DND-41 (cell line): ENCODE measurements around the gene UBL7.
A peak's percentile ranks its signal among the peaks of the same experiment; 100 is the strongest.

ENCODE experiments used
- ATAC-seq: fragments of 200-7000 bp; cut with Tn5 transposase; 3 replicates; pipeline ENCODE4 v1.9.1; 2021; ENCODE audit warnings: low read depth; ENCODE audit not compliant: insufficient read depth
- DNase-seq: peaks from one replicate; pipeline ENCODE4 v3.0.0-alpha.2; 2020
- H2AFZ ChIP-seq: 2 replicates; pipeline ENCODE4 v1.6.0; 2012; ENCODE audit warnings: low read depth, low read length
- H3K27ac ChIP-seq: 2 replicates; pipeline ENCODE4 v1.5.1; 2012; ENCODE audit warnings: low read length, inconsistent platforms
- H3K27me3 ChIP-seq: fragments of 200-600 bp; sonication (generic); 2 replicates; pipeline ENCODE4 v1.6.0; 2012; ENCODE audit warnings: low read length, mild to moderate bottlenecking, inconsistent platforms; ENCODE audit not compliant: insufficient read depth, poor library complexity
- H3K36me3 ChIP-seq: 2 replicates; pipeline ENCODE4 v1.5.1; 2012; ENCODE audit warnings: low read length, inconsistent platforms; ENCODE audit not compliant: insufficient read depth
- H3K4me1 ChIP-seq: 2 replicates; pipeline ENCODE4 v1.5.1; 2012; ENCODE audit warnings: mild to moderate bottlenecking, low read length; ENCODE audit not compliant: insufficient read depth
- H3K4me2 ChIP-seq: 2 replicates; pipeline ENCODE4 v1.6.0; 2012; ENCODE audit warnings: mild to moderate bottlenecking, moderate library complexity, low read length, inconsistent platforms; ENCODE audit not compliant: insufficient read depth
- H3K4me3 ChIP-seq, 2 experiments: fragments of 200-600 bp in 1 of 2; shearing (Covaris generic) in 1 of 2; 2 replicates each; pipeline ENCODE4 v1.5.1; 2012 to 2016; ENCODE audit warnings: inconsistent platforms in 2 of 2, low read length in 2 of 2, mild to moderate bottlenecking in 2 of 2, low read depth in 1 of 2, moderate library complexity in 1 of 2
- H3K79me2 ChIP-seq: 2 replicates; pipeline ENCODE4 v1.6.0; 2012; ENCODE audit warnings: low read length, inconsistent platforms; ENCODE audit not compliant: insufficient read depth
- H3K9ac ChIP-seq: 2 replicates; pipeline ENCODE4 v1.6.0; 2012; ENCODE audit warnings: low read depth, mild to moderate bottlenecking, inconsistent platforms, low read length, moderate library complexity
- H3K9me3 ChIP-seq: 2 replicates; pipeline ENCODE4 v1.5.1; 2012; ENCODE audit warnings: low read length, moderate library complexity, mild to moderate bottlenecking, inconsistent platforms; ENCODE audit not compliant: insufficient read depth, severe bottlenecking
- H4K20me1 ChIP-seq: 2 replicates; pipeline ENCODE4 v1.6.0; 2012; ENCODE audit warnings: low read length; ENCODE audit not compliant: insufficient read depth
- CTCF ChIP-seq: IDR thresholded peaks from 2 replicates; pipeline ENCODE4 v1.5.1; 2012; ENCODE audit warnings: borderline replicate concordance, low read length, moderate library complexity, mild to moderate bottlenecking; ENCODE audit not compliant: poor library complexity, severe bottlenecking; ENCODE audit errors: extremely low read depth
- EZH2 ChIP-seq: IDR thresholded peaks from 3 replicates; pipeline ENCODE4 v1.6.1; 2012; ENCODE audit warnings: borderline replicate concordance, low read depth, mild to moderate bottlenecking, moderate library complexity, low read length, inconsistent platforms; ENCODE audit not compliant: severe bottlenecking

UBL7 gene

GRCh38 chr15:74399100-74399499, 61.9 kb downstream of the UBL7 start:
- H3K27ac ChIP-seq, result peak overlapping the region; percentile 99; the same call in 1 of the 2 replicates
- peaks cover 77% of the 10 kb centered on the region for H3K4me1 ChIP-seq
- no peaks in the 10 kb centered on the region for H3K36me3 ChIP-seq
- no peaks in the 10 kb centered on the region for H3K9me3 ChIP-seq
- no peaks in the 10 kb centered on the region for H3K27me3 ChIP-seq
- peak overlapping the region; percentile 57; the same call in 1 of the 2 replicates for H3K9ac ChIP-seq
- no peak overlapping the region for H3K4me2 ChIP-seq
- no peak overlapping the region for H2AFZ ChIP-seq
- no peak for ATAC-seq
- DNase-seq, result no peak
- H4K20me1 ChIP-seq, result no peaks in the 10 kb centered on the region
- H3K79me2 ChIP-seq, result no peaks in the 10 kb centered on the region
- H3K4me3 ChIP-seq, result no peak overlapping the region
- no peak for TF ChIP-seq EZH2
- no peak for TF ChIP-seq CTCF

- no peaks in the 10 kb centered on the region for H3K36me3 ChIP-seq
- no peak overlapping the region for H2AFZ ChIP-seq
- peaks cover 68% of the 10 kb centered on the region for H3K4me1 ChIP-seq
- DNase-seq (peak; percentile 55), ATAC-seq (no peak)
- peak overlapping the region; percentile 99 for H3K27ac ChIP-seq
- no peaks in the 10 kb centered on the region for H3K27me3 ChIP-seq
- no peak overlapping the region for H3K4me3 ChIP-seq
- H3K9ac ChIP-seq, result no peak overlapping the region
- TF ChIP-seq CTCF (no peak), EZH2 (no peak)
- H3K79me2 ChIP-seq, result no peaks in the 10 kb centered on the region
- H3K9me3 ChIP-seq, result no peaks in the 10 kb centered on the region
- no peaks in the 10 kb centered on the region for H4K20me1 ChIP-seq
- no peak overlapping the region for H3K4me2 ChIP-seq
Measured at GRCh38 chr15:74398183-74398582, 62.8 kb downstream of the UBL7 start.

GRCh38 chr15:74397239-74398068, 63.5 kb downstream of the UBL7 start:
- H3K4me2 ChIP-seq, result no peak overlapping the region
- H3K27me3 ChIP-seq, result no peaks in the 10 kb centered on the region
- H3K4me3 ChIP-seq, result no peak overlapping the region
- DNase-seq, result no peak
- ATAC-seq, result no peak
- TF ChIP-seq CTCF (no peak), EZH2 (no peak)
- peak overlapping the region; percentile 1; the same call in 1 of the 2 replicates for H3K9ac ChIP-seq
- no peaks in the 10 kb centered on the region for H3K79me2 ChIP-seq
- H3K4me1 ChIP-seq, result peaks cover 61% of the 10 kb centered on the region
- no peaks in the 10 kb centered on the region for H4K20me1 ChIP-seq
- no peak overlapping the region for H2AFZ ChIP-seq
- no peaks in the 10 kb centered on the region for H3K9me3 ChIP-seq
- H3K36me3 ChIP-seq, result no peaks in the 10 kb centered on the region
- H3K27ac ChIP-seq, result peak overlapping the region; percentile 99
